ENCODE results near the gene ZEB1.
"Not testable (repeated sequence)": the region's sequence is repeated elsewhere in the genome, so short reads cannot be mapped to it uniquely, and the experiment has no call there.

ZEB1 gene

DNA sequence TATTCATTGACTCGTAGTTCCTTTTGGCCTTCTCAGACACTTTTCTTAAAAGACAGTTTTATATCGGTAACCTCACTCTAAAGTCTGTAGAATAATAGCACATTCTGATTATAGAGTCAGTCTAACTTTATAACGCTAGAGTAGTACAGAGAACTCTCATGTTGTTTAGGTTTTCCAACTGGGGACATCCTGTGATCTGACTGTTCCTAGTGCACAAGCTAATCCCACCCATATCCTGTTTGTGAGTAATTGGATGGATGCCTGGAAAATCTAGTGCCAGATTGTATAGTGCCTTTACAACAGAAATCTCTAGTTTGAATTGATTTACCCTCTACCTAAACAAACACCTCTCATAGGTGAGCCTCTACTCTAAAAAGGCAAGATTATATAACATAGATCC is 107.4 kb downstream of the ZEB1 start:
- DNase-seq (ENCODE audit: low spot score) = no peak

DNA sequence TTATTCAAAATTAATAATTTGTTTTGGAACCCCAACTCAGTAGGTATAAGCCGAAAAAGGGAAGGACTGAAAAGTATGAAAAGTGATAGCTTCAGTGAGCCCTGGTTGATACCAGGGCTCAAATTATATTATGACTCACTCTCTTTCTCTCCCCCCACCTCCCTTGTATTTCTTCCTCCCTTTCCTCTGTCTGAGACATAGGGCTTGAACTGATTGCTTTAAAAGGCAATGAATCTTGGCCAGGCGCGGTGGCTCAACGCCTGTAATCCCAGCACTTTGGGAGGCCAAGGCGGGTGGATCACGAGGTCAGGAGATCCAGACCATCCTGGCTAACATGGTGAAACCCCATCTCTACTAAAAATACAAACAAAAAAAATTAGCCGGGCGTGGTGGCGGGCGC is 108.3 kb downstream of the ZEB1 start:
- not testable (repeated sequence) for DNase-seq (ENCODE audit: low spot score)

DNA sequence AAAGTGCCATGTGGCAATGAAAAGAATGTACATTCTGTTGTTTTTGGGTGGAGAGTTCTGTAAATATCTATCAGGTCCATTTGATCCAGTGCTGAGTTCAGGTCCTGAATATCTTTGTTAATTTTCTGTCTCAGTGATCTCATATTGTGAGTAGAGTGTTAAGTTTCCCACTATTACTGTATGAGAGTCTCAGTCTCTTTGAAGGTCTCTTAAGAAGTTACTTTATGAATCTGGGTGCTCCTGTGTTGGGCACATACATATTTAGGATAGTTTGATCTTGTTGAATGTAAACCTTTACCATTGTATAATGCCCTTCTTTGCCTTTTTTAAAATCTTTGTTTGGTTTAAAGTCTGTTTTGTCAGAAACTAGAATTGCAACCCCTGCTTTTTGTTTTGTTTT is 109.5 kb downstream of the ZEB1 start:
- DNase-seq (ENCODE audit: low spot score) = not testable (repeated sequence)

DNA sequence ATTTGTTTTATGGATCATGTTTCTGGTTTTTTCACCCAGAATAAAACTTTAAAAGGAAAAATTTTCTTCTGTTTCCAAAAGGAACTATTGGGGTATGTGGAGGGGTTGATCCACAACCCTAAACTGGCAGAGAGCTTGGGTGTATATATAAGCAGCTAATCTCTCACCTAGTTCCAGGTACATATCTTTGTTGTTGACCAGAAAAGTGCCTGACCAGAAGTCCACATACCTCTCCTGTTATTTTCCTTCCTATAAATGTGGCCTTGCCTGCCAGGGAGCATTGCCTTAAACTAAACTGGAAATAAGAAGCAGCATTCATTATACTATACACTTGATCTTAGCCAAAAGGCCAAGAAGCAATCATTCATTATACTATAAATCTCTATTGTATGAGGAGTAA is 112.0 kb downstream of the ZEB1 start:
- DNase-seq (ENCODE audit: low spot score) = no peak

DNA sequence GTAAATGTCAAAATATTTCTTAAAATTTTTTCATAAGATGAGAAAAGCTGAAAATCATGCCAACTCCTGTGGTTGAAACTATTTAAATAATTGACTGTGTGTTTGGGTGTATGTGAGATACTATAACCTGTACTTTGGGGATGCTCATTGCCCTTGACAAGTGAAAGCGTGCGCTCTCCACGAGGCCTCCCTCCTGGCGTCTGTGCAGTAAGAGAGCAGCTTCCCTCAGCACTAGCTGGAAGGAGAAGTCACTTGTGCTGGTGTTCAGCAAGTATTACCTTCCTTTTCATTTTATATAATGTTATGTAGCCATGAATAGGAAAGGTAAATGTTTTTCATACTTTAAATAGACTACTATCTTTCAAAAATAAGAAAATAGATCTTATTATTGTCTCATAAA is 118.9 kb downstream of the ZEB1 start:
- DNase-seq (ENCODE audit: low spot score) = no peak

DNA sequence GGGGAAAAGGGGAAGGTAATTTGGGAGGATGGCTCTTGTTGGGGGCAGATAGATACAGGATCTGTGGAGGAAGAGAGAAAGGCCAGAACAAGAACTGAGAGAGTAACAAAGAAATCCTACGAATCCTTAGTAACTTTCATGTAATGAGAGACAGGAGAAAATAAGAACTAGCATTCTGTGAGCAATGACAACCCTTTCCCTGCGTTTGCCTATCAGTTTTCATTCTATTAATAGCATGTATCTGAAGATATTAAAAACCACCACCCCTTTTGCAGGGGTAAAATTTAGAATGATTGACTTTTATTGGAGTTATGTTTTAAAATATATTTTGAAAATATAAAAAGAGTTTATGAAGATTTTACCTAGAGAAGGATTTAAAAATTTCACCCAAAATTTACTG is 132.8 kb downstream of the ZEB1 start:
- DNase-seq (ENCODE audit: low spot score) = no peak

DNA sequence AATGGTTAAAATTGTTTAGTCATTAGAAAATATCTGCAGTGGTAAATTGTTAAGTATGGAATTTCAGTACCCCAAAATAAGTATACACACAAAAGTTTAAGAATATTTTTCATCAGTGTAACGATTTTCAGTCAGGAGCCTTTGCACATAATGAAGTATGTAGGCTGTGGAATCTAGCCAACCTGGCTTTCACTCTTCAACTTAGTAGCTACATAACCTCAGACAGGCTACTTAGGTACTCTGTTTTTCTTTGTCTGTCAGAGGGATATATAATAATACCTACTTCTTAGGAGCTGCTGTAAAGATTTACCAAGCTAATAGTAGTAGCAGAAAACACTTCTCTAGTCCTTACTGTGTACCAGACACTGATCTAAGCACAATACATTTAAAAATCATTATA is 137.5 kb downstream of the ZEB1 start:
- no peak for DNase-seq (ENCODE audit: low spot score)

DNA sequence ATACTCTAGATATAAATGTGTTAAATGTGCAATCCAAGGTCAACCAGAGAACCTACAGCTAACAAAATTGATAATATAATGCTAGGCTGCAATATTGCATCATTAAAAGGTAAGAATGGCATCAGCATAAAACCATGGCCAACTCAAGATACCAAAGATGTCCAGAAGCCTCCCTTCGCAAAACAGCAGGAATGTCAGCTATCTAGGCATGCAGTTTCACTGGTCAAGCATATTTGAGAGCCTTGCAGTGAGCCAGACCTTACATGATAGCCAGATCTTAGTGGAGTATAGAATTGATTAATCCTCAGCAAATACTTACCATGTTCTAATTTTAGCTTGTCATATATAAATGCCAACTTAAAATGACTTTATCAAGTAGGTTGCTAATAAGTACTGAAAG is 138.8 kb downstream of the ZEB1 start:
- DNase-seq (ENCODE audit: low spot score) = no peak

DNA sequence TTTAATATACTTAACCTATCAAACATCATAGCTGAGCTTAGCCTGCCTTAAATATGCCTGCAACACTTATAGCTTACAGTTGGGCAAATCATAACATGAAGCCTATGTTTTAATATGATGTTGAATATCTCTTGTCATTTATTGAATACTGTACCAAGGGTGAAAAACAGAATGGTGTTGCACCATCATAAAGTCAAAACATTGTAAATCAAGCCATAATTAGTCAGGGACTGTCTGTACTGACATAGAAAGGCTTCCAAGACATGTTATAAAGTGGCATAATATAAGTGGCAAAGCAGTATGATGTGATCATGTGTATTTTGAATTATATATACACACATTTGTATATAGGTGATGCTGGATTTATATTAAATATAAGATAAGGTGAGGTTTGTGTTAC is 140.0 kb downstream of the ZEB1 start:
- DNase-seq (ENCODE audit: low spot score) = no peak

DNA sequence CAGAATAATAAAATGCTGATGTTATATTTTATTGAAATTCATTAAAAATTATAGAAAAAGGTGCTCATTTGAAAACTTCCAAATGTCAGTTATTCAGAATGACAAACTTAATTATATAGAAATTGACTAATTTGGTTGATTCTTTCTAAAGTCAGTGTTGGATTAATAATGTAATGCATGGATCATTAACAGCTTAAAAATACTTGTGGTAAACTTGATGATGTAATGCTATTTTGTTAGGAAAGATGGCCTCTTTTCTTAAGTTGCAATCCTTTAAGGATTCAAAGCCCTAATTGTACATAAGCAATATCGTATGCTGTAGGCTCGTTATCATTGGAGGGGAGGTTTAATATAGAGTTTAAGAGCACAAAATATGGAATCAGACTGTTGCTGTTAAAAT is 141.2 kb downstream of the ZEB1 start:
- no peak for DNase-seq (ENCODE audit: low spot score)

DNA sequence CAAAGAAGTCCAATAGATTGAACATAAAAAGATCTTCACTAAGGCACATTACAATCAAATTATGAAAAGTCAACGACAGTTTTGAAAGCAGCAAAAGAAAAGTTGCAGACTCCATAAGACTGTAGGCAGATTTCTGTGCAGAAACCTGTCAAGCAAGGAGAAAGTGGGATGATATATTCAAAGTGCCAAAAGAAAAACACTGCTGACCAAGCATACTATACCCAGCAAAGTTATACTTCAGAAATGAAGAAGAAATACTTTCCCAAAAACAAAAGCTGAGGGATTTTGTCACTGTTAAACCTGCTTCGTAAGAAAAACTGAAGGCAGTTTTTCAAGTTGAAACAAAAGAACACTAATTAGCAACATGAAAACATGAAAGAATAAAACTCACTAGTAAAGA is 145.5 kb downstream of the ZEB1 start:
- no peak for DNase-seq (ENCODE audit: low spot score)

DNA sequence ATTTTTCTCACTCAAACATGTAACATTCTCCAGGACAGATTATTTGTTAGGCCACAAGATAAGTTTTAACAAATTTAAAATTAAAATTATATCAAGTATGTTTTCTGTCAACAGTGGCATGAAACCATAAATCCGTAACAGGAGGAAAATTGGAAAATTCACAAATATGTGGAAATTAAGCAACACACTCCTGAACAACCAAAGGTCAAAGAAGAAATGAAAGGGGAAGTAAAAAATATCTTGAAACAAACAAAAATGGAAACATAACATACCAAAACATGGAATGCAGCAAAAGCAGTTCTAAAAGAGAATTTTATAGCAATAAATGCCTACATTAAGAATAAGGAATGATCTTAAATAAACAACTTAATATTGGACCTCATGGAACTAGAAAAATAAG is 147.3 kb downstream of the ZEB1 start:
- DNase-seq (ENCODE audit: low spot score) = no peak

DNA sequence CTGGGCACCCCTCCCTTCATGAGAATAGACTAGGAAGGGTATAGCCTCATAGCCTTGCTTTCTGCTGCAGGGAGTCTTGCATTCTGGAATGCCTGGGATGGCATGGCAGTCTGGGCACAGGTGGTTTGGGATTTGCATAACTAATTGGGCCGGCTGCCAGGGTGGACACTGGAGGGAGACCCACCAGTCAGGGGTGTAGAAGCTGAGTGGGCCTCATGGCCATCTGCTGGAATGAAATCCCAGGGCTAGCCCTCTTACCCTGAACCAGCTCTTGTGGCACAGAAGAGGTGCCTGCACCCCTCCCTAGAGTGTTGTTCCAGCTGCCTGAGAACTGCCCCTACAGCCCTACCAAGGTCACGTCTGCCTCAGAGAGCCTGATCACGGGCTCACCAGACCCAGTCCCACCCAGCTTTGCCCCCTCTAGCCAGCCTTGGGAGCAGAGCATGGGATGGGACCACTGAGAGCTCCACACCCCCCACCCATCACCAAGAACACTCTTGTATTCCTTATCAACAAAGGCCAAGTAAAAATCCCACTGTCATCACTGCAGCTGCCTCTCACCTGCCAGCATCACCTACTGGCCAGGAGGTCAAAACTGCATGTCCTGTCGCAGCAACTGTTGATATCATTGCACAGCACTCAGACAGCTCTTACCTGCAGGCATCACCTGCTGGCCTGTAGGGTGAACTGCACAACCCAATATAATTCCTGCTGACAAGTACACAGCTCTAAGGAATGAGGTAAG is 148.9 kb downstream of the ZEB1 start:
- DNase-seq (ENCODE audit: low spot score) = no peak

DNA sequence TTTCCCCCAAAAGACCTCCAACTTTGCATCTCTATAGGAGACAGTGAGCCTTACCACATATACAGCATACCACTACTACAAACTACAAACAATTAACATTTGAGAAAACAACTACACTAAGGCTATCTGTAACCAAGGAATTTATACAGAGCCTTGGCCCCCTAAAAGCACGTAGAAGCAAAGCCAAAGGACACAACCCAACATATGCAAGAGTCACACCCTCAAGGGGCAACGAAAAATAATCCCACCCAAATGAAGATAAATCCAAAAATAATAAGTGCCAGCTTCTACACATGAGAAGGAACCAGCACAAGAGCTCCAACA is 149.5 kb downstream of the ZEB1 start:
- DNase-seq (ENCODE audit: low spot score) = no peak

DNA sequence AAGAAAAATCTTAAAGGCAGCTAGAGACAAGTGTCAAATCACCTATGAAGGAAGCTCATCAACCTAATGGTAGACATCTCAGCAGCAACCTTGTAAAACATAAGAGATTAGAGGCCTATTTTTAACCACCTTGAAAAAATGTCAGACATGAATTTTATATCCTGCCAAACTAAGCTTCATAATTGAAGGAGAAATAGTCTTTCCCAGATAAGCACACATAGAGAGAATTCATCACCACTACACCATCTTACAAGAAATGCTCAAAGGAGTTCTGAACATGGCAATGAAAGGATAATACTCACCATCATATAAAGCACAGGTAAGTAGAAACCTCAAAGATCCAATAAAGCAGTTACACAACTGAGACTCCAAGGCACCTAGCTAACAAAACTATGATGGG is 156.5 kb downstream of the ZEB1 start:
- DNase-seq (ENCODE audit: low spot score) = no peak

DNA sequence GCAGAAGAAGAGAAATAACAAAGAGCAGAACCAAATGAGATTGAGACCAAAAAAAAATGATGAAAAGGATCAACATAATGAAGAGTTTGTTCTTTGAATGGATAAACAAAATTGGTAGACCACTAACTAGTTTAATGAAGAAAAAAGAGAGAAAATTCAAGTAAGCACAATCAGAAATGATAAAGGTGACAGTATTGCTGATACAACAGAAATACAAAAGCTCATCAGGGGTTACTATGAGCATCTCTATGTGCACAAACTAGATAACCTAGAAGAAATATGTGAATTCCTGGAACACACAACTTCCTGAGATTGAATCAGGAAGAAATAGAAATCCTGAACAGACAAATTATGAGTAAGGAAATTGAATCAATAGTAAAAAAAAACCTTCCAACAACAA is 157.1 kb downstream of the ZEB1 start:
- no peak for DNase-seq (ENCODE audit: low spot score)

DNA sequence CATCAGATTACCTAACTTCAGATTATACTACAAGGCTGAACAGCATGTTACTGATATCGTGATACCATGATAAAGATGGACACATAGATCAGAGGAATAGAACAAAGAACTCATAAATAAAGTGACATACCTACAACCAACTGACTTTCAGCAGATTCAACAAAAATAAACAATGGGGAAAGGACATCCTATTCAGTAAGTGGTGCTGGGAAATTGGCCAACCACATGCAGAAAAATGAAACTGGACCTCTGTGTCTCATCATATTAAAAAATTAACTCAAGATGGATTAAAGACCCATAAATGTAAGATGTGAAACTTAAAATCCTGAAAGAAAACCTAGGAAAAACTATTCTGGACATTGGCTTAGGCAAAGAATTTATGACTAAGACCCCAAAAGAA is 158.6 kb downstream of the ZEB1 start:
- DNase-seq (ENCODE audit: low spot score) = no peak

DNA sequence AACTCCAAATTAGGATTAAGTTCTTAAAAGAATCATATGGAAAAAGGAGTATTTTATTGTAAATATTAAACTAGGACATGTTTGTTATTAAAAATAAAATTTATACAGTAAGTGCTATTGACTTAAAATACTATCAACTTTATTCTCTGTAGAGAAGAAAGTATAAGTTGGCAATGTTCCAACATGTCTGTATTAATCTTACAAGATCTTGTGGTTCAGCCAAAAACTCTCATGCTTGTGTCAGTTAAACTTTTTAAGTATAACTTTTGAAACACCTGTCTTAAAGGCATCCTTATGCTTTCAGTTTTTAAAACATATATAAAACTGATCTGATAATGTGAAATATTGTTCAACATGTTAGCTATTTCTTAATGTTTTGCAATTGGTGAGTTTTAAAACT is 160.7 kb downstream of the ZEB1 start:
- peak; percentile 4 for DNase-seq (ENCODE audit: low spot score)

DNA sequence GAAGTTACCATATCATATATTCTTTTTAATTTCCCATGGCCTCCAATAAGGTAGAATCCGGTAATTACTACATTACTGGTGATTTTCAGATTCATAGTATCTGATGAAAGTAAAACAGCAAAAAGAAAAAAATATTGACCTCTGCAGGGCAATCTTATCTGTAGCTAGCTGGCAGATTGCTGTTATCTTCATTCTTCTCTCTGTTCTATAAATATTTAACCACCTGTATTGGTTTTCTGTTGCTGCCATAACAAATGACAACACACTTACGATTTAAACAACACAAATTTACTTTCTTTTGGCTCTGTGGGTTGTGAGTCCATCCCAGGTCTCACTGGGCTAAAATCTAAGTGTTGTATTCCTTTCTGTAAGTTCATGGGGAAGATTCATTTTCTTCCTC is 164.5 kb downstream of the ZEB1 start:
- DNase-seq (ENCODE audit: low spot score) = no peak

DNA sequence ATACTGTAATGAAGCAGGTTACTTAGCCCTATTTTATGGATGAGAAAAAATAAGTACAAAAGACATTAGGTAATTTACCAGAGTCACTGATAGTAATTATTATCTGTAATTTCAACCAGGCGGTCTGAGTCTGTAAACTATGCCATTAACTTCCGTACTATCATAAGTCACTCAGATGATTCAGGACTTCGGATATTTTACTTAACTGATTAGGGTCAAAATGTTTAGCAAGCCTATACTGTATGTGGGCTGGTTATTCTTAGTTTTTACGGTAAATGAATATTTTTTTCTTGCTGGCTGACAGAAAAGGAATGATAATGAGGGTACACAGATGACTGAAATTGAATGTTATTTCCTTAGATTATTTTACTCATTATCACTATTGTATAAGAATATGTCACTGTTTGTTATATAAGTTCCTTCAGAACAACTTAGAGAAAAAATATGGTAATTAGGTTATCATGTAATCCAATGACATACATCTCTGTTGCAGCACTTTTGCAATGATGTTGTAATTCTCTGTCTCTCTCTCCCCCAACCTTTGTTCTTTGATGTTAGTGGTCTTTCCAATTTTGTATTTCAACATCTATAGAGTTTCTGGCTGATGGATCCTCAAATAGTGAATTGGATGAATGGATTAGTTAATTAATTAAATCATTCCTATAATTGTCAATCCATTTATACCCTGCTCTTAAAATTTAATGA is 165.6 kb downstream of the ZEB1 start:
- no peak for DNase-seq (ENCODE audit: low spot score)

DNA sequence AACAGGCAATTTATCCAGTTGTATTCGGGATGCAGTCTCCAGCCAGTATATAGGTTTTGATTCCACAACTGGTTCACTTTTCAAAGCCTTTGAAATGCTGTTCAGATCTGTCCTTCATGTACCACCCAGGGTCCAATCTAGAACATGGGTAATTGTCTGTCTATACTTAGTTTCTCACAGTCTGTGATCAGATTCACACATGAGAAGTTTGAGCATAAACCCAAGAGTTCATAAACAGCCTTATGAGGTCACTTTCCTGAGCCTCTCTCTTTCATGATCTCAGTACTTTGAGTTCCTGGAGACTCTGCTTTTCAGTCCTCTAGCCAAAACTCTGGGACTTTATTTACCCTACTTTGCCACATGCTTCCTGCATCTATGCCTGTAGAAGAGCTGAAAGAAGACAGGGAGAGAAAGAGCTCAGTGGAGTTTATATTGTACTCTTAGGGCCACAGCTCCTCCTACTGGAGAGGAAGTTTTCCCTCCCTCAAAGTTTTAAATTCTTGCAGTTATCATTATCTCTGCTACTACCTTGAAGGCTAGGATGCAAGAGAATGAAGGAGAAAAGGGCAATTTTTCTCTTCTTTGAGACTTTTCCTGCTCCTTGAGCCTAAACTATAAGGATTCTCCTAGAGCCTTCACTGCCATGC is 172.0 kb downstream of the ZEB1 start:
- peak; percentile 5 for DNase-seq (ENCODE audit: low spot score)

DNA sequence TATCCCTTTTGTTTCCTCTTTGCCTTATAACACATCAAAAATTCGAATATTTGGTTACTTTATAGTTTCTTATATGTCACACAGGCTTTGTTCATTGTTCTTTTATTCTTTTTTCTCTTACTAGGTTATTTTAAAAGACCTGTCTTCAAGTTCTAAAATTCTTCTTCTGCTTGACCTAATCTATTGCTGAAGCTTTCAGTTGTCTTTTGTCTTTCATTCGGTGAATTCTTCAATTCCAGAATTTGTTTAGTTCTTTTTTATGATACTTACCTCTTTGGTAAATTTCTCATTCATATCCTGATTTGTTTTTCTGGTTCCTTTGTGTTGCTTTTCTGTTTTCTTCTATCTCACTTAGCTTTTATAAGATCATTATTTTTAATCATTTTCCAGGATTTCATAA is 188.4 kb downstream of the ZEB1 start:
- no peak for DNase-seq (ENCODE audit: low spot score)

DNA sequence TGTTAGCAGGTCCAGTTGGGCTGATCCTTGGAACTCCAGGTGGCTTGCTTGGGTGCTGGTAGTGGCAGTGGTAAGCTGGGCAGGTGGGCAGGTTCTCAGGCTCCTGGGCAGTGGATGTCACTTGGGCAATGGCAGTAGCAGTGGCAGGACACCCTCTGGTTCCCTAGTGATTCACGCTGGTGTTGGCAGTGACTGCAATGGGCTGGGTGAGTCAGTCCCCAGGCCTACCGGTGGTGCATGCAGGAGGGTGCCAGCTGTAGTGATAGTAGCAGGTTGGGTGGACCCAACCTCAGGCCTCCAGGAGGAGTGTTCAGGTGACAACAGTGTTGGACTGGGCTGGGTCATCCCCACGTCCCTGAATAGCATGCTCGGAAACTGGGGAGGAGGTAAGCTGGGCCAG is 189.2 kb downstream of the ZEB1 start:
- DNase-seq (ENCODE audit: low spot score) = no peak

DNA sequence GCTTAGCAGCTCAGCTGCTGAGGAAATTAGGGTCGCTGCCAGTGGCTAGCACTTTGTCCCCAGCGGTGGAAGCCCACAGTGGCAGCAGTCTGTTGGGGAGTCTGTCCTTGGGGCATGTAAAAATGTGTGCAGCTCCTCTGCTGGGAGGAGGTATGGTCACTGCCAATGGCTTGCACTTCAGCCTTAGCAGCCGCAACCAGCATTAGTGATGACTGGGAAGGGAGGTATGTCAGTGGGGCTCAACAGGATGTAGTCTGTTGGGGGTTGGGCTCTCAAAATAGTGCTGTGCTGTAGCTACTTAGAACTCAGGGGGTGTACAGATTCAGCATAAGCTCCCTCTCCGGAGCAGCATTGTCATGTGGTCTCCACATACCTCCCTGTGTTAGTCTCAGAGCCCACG is 189.9 kb downstream of the ZEB1 start:
- DNase-seq (ENCODE audit: low spot score) = no peak

Measured in hematopoietic multipotent progenitor cell treated with erythropoietin and hydrocortisone succinate and interleukin-3 and kit ligand, for 15 days (in vitro differentiated cells).